Esophagus squamous epithelium (tissue), 5 donors: ENCODE data around the gene GNLY. TPM values are rescaled to one million over a fixed set of nuclear protein-coding genes. Genes with fewer than 3 reads are reported as not detected.

Experiments used
- DNase-seq: peaks from one replicate; lab custom pipeline; 2025; lab: John Stamatoyannopoulos, UW
- H3K27ac ChIP-seq, 4 donors: fragments of 200-600 bp; sonication (generic); one replicate each; pipeline ENCODE4 v1.5.1; 2016 to 2019; ENCODE audit warnings: mild to moderate bottlenecking in 1 of 4
- H3K27me3 ChIP-seq, 4 donors: fragments of 200-600 bp; sonication (generic); 1 replicate in 3 of 4; 2 replicates in 1 of 4; pipeline versions ENCODE4 v1.5.1 to v1.6.0; 2017 to 2021; ENCODE audit warnings: antibody characterized with exemption in 1 of 4
- H3K36me3 ChIP-seq, 3 donors: fragments of 200-600 bp; sonication (generic); one replicate each; pipeline ENCODE4 v1.5.1; 2016 to 2019
- H3K4me1 ChIP-seq, 3 donors: fragments of 200-600 bp; sonication (generic); one replicate each; pipeline ENCODE4 v1.5.1; 2017 to 2019
- H3K4me3 ChIP-seq, 4 donors: fragments of 200-600 bp; sonication (generic); 1 replicate in 3 of 4; 2 replicates in 1 of 4; pipeline ENCODE4 v1.5.1; 2016 to 2019; ENCODE audit warnings: mild to moderate bottlenecking in 2 of 4, moderate library complexity in 1 of 4
- H3K9me3 ChIP-seq, 3 donors: fragments of 200-600 bp; sonication (generic); one replicate each; pipeline ENCODE4 v1.5.1; 2016 to 2019
- CTCF ChIP-seq, 6 experiments: fragments of 450-650 bp in 4 of 6; fragments of 200-600 bp in 2 of 6; sonication (generic) in 2 of 6; IDR thresholded peaks; one replicate each; pipeline ENCODE4 v1.5.1; 2016 to 2019; ENCODE audit warnings: antibody characterized with exemption in 6 of 6, mild to moderate bottlenecking in 4 of 6, moderate library complexity in 4 of 6
- POLR2A ChIP-seq, 4 donors: fragments of 450-650 bp; IDR thresholded peaks; one replicate each; pipeline ENCODE4 v1.6.1; 2017; ENCODE audit warnings: antibody characterized with exemption in 4 of 4, mild to moderate bottlenecking in 4 of 4, moderate library complexity in 3 of 4
- WGBS, 2 donors: methylation state at CpG; one replicate each; pipeline ENCODE4 v1.1.5; 2018; 5-methylcytosine and 5-hydroxymethylcytosine counted together
- intact Hi-C: fragments of 100-400 bp; cut with DNase I; formaldehyde crosslinking; loops from one replicate; pipeline ENCODE4 v1.15.0; 2022
- total RNA-seq, 4 donors: library from RNA; depleted of rRNA; stranded (reverse); fragments of >200 nt; gene quantifications; one replicate each; pipeline ENCODE4 v1.1.0, GENCODE V29; 2016
- donor health status: DM: yes; HTN: yes; CAD: no.

GNLY gene
- total RNA-seq, 4 donors from 2014 or later, result 0.76 to 6.1 (median 2.1) TPM

- Histone ChIP-seq H3K4me1 (peaks cover 0 to 27% (median 0%) of the 10 kb centered on the region in 3 donors), H3K4me3 (no peak overlapping the region), H3K27me3 (no peaks in the 10 kb centered on the region), H3K27ac (no peak overlapping the region), H3K36me3 (no peaks in the 10 kb centered on the region), H3K9me3 (no peaks in the 10 kb centered on the region)
- WGBS, 2 donors, result 69 to 82% methylated on average over 3 to 5 of the region's 11 CpGs
- TF ChIP-seq POLR2A (IDR thresholded peaks at IDR 0.05) (no peak), CTCF (IDR thresholded peaks at IDR 0.05) (no peak)
- intact Hi-C loops, result no loop called here
- no peak for DNase-seq
Measured at GRCh38 chr2:85665264-85665937, 28.8 kb upstream of the GNLY start.

GRCh38 chr2:85666016-85666415 is 28.1 kb upstream of the GNLY start:
- H3K36me3 ChIP-seq, result no peaks in the 10 kb centered on the region
- WGBS, 2 donors, result 78 to 92% methylated on average over 5 to 6 of the region's 6 CpGs
- H3K27ac ChIP-seq, result no peak overlapping the region
- no peak for DNase-seq
- no peak for TF ChIP-seq POLR2A (IDR thresholded peaks at IDR 0.05)
- TF ChIP-seq CTCF (IDR thresholded peaks at IDR 0.05), result no peak
- no peaks in the 10 kb centered on the region for H3K27me3 ChIP-seq
- H3K4me3 ChIP-seq, result no peak overlapping the region
- intact Hi-C loops, result no loop called here
- no peaks in the 10 kb centered on the region for H3K9me3 ChIP-seq
- H3K4me1 ChIP-seq, result peaks cover 0 to 22% (median 0%) of the 10 kb centered on the region in 3 donors

GRCh38 chr2:85666435-85667316 is 27.5 kb upstream of the GNLY start:
- H3K27me3 ChIP-seq, result no peaks in the 10 kb centered on the region
- no peaks in the 10 kb centered on the region for H3K36me3 ChIP-seq
- no peaks in the 10 kb centered on the region for H3K9me3 ChIP-seq
- intact Hi-C loops, result no loop called here
- peaks cover 0 to 15% (median 0%) of the 10 kb centered on the region in 3 donors for H3K4me1 ChIP-seq
- TF ChIP-seq POLR2A (IDR thresholded peaks at IDR 0.05), result no peak
- no peak for TF ChIP-seq CTCF (IDR thresholded peaks at IDR 0.05)
- no peak overlapping the region for H3K4me3 ChIP-seq
- no peak for DNase-seq
- 54 to 73% methylated on average over 7 of the region's 11 CpGs for WGBS, 2 donors
- peak overlapping the region in 1 of 4 donors; percentile 14 for H3K27ac ChIP-seq

GRCh38 chr2:85667561-85668008 is 26.6 kb upstream of the GNLY start:
- no peak for DNase-seq
- intact Hi-C loops, result no loop called here
- no peak overlapping the region for H3K4me3 ChIP-seq
- peaks cover 0 to 6% (median 0%) of the 10 kb centered on the region in 3 donors for H3K4me1 ChIP-seq
- no peaks in the 10 kb centered on the region for H3K36me3 ChIP-seq
- WGBS, 2 donors, result 50 to 93% methylated on average over 1 to 3 of the region's 3 CpGs
- no peak overlapping the region for H3K27ac ChIP-seq
- H3K9me3 ChIP-seq, result no peaks in the 10 kb centered on the region
- no peak for TF ChIP-seq POLR2A (IDR thresholded peaks at IDR 0.05)
- no peaks in the 10 kb centered on the region for H3K27me3 ChIP-seq

- Histone ChIP-seq H3K36me3 (no peaks in the 10 kb centered on the region), H3K4me1 (peaks cover 0 to 2% (median 0%) of the 10 kb centered on the region in 3 donors), H3K4me3 (no peak within 1 kb of the TSS), H3K27me3 (no peaks in the 10 kb centered on the region), H3K27ac (no peak within 1 kb of the TSS), H3K9me3 (no peaks in the 10 kb centered on the region)
- TF ChIP-seq CTCF (IDR thresholded peaks at IDR 0.05) (no peak), POLR2A (IDR thresholded peaks at IDR 0.05) (no peak)
- no peak for DNase-seq
- 53 to 79% methylated on average over 2 to 3 of the region's 5 CpGs for WGBS, 2 donors
- intact Hi-C loops, result no loop called here
Measured at GRCh38 chr2:85668009-85668856, 25.9 kb upstream of the GNLY start, which contains the start of gene SFTPB. TSS of gene SFTPB (minus strand) at chr2:85668199. CDS start at chr2:85668183, 16 bp downstream.
